Lower leg skin (tissue), 3 donors: ENCODE results near the gene ABCA3.

Source experiments
- POLR2A ChIP-seq, 2 donors: fragments of 450-650 bp; IDR thresholded peaks; one replicate each; pipeline ENCODE4 v1.6.1; 2016 to 2017; ENCODE audit warnings: antibody characterized with exemption in 2 of 2, mild to moderate bottlenecking in 1 of 2, moderate library complexity in 1 of 2
- TF ChIP-seq, protein P1 (sequence below), 3 donors: fragments of 450-650 bp; IDR thresholded peaks; one replicate each; pipeline ENCODE4 v1.5.1; 2016; ENCODE audit warnings: antibody characterized with exemption in 3 of 3, mild to moderate bottlenecking in 3 of 3, moderate library complexity in 2 of 3

DNA sequence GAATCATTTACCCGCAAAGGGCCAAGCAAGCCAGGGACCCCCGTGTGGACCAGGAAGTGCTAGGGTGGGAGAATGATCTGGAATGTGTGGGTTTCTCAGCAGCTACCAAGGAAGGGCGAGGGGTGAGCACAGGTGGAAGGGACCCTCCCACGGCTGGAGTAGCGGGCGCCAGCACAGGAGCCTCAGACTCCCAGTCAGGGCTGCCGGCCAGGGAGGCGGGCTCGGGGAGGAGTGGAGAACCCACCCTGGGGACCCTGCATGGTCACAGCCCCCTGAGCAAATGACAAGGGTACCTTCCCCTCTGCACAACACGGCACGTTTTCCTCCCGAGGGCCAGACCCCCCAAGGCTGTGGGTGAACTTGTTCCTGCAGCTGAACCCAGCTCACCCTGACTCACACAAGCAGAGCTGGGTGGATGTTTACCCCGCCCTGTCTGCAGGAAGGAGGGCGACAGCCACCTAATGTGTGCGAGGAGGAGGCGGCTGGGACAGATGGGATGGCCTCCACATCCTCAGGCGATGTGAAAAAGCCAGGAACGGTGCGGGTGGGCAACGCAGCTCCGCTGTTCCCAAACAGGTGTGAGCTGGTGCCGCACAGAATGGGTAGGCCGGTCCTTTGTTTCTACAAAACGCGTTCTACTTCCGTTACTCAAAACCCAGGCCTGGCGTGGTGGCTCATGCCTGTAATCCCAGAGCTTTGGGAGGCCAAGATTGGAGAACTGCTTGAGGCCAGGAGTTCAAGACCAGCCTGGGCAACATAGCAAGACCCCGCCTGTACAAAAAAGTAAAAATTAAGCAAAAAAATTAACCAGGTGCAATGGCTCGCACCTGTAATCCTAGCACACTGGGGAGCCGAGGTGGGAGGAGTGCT, 95.4 kb downstream of the ABCA3 start:
- TF ChIP-seq, protein P1, sequence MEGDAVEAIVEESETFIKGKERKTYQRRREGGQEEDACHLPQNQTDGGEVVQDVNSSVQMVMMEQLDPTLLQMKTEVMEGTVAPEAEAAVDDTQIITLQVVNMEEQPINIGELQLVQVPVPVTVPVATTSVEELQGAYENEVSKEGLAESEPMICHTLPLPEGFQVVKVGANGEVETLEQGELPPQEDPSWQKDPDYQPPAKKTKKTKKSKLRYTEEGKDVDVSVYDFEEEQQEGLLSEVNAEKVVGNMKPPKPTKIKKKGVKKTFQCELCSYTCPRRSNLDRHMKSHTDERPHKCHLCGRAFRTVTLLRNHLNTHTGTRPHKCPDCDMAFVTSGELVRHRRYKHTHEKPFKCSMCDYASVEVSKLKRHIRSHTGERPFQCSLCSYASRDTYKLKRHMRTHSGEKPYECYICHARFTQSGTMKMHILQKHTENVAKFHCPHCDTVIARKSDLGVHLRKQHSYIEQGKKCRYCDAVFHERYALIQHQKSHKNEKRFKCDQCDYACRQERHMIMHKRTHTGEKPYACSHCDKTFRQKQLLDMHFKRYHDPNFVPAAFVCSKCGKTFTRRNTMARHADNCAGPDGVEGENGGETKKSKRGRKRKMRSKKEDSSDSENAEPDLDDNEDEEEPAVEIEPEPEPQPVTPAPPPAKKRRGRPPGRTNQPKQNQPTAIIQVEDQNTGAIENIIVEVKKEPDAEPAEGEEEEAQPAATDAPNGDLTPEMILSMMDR (IDR thresholded peaks at IDR 0.05): no peak
- no peak for TF ChIP-seq POLR2A (IDR thresholded peaks at IDR 0.05)
